NCI-H1417 (cell line): ENCODE results near the gene NEDD4.
"Not testable (repeated sequence)": the region's sequence is repeated elsewhere in the genome, so short reads cannot be mapped to it uniquely, and the experiment has no call there.

Experiments used
- DNase-seq, 3 experiments: peaks; one replicate each; lab custom pipeline; 2025; lab: John Stamatoyannopoulos, UW

Gene NEDD4

DNA sequence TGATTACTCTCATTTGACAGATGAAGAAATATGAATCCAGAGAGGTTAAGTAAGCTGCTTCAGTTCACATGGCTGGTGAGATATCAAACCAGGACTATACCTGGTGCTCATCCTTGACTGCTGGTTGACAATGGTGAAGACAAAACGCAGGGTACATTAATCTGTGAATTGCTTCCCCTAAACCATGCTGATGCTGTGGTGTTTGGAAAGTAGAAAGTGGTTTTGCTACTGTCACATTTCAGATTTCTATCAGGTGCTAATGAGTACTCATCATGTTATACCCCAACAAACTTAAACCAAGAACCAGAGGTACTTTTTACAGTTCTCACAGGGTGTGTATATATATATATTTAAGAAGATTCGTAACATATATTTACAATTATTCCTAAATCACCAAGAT lies 165.5 kb downstream of the NEDD4 start:
- no peak for DNase-seq

DNA sequence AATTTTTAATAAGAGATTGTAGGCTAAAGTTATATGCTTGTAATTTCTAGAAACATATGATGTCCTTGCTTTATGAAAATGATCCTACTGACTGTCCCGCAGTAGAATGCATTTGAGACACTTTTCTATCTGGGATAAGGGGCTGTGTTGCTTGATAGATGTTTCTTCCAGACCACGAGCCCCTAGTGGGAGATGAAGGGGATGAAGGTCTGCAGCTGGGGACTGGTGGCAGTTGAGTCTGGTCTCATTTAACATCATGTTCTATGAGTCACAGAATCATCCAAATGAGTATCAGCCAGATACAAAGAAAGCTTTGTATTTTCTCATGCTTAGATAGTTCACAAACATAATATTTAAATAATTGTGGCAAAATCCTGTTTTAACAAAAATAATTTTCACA lies 166.2 kb downstream of the NEDD4 start:
- DNase-seq, result no peak

DNA sequence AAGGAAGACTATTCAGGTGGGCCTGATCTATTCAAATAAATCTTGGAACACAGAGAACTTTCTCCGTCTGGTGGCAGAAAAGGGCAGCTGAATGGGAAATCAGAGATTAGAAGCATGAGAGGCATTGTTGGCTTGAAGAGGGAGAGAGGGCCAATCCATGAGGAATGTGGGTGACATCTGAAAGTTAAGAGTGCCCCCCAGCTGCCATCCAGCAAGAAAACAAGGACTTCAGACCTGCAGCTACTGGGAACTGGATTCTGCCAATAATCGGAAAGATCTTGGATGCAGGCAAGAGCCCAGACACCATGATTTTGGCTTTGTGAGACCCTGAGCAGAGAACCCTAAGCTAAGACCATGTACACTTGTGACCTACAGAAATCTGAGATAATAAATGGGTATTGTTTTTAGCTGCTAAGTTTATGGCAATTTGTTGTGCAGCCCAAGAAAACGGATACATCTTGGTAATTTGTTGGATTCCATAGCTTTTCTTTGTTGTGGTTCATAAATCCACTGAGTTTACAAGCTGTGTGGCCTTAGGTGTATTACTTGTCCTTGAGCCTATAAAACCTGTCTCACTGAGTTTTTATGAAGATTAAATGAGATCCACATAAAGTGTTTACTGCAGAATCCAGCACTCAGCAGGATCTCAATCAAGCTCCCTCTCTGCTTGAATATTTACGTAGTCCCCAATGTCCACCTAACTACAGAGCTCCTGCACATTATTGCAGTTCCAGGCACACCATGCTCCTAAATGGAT lies 168.4 kb downstream of the NEDD4 start:
- DNase-seq, result peak in 1 of 3 experiments; percentile 58

DNA sequence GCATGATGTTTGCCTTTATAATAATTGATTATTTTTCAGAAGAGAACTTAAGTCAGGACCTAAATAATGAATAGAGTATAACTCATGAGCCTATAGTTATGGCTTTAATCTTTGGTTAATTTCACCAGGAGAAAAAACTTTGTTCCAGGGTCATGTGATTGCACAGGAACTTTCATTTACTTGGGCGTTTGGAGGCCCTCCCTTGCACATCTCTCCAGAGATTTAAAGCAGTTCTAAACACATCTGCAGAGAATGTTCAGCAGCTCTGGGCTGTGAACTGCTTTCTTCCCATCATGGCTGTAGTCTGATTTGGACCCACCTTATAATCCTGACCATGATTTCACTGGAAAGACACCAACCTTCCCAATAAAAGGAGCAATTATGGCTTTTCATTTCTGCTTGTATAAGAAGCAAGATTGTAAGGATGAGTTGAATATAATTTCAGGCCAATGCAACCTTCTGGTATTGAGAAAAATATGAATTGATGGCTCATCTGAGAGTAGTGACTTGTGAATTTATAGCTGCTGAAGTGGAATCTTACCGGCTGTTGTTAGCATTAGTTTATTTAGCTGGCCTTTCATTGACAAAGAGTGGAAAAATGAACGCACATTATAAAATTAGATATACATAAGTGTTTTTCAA lies 169.6 kb downstream of the NEDD4 start:
- DNase-seq, result no peak

DNA sequence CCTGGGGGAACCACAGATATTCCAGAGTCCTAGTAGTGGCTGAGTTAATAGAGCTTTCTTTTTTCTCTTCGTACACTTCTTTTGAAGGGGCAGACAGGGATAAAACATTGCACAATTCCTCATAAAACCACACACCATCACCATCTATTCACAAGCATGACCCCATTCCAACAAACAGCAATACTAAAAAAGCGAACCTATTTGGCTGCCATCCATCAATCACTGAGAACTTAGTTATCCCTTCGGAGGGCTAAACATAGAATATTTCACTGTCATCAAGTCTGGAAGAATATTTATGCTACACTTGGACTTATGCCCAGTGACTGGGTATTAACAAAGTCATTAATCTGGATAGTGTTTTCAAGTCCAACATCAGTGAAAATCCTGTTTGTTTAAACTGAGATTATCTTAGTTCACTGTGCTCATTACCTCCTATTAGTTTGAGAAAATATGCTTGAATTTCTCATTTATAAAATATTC lies 170.2 kb downstream of the NEDD4 start:
- DNase-seq, result peak in 2 of 3 experiments; percentile 2 to 66

DNA sequence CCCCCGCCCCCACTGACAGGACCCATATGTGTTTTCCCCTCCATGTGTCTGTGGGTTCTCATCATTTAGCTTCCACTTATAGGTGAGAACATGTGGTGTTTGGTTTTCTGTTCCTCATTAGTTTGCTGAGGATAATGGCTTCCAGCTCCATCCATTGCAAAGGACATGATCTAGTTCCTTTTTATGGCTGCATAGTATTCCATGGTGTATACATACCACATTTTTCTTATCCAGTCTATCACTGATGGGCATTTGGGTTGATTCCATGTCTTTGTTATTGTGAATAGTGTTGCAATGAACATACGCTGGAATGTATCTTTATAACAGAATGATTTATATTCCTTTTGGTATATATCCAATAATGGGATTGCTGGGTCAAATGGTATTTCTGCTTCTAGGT lies 171.7 kb downstream of the NEDD4 start:
- not testable (repeated sequence) for DNase-seq

DNA sequence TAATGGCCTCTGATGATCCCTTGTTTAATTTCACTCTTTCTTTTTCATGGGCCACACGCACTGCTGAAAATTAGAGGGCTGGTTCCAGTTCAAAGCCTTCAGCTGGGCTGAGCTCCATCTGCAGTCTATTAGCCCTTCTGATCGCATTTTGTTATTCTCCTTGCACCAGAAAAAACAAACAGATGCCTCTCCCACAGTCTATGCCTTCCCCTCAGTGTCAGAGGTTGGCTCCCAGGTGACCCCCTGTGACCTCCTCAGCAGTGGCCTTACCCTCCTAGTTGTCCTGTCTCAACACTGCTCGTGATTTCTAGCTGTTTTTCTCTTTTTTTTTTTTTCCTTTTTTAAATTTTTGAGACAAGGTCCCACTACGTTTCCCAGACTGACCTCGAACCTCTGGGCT lies 173.4 kb downstream of the NEDD4 start:
- DNase-seq, result no peak

DNA sequence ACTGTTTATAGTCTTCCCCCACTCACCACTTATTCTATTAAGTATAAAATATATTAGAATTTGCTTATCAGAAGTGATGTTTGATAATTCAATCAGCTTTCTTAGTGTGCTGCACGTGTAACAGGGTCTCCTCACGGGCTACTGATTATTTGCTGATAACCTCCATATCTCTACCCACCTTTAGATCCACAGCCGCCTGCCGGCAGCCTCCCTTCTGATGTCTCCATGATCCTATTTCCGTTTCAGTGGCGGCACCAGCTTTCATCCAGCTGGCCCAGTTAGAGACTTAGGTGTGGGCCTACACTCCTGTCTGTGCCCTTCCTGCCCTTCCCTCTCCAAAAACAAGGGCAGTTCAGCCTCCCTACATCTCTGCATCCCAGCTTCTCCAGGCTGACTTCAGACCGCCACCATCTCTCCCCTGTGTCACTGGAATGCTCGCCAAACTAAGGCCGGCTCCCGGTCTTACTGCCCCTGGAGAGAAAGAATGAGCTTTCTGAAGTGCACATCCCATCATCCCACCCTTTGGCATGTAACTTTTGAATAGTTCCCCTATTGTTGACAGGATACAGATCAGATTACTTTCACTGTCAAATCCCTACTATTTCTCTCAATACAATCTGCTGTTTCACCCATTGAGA lies 173.9 kb downstream of the NEDD4 start:
- DNase-seq, result no peak

DNA sequence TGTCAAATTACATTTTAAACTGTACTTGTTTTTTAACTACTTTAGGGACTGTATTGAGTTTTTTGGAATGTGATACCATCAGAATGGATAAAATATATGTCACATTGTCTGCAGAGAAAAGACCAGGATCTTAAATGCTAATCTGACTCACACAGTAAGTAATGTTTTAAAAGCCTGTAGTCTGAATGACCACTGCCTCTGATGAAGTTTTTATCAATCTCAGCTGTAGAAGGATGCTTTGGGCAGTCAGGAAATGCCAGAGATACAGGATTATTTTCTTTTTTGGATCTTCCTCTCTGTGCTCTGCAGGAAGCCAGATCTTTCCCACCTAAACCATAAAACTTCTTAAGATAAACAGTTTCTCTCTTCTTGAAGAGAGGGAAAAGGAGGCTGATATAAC lies 177.4 kb downstream of the NEDD4 start:
- DNase-seq, result no peak

DNA sequence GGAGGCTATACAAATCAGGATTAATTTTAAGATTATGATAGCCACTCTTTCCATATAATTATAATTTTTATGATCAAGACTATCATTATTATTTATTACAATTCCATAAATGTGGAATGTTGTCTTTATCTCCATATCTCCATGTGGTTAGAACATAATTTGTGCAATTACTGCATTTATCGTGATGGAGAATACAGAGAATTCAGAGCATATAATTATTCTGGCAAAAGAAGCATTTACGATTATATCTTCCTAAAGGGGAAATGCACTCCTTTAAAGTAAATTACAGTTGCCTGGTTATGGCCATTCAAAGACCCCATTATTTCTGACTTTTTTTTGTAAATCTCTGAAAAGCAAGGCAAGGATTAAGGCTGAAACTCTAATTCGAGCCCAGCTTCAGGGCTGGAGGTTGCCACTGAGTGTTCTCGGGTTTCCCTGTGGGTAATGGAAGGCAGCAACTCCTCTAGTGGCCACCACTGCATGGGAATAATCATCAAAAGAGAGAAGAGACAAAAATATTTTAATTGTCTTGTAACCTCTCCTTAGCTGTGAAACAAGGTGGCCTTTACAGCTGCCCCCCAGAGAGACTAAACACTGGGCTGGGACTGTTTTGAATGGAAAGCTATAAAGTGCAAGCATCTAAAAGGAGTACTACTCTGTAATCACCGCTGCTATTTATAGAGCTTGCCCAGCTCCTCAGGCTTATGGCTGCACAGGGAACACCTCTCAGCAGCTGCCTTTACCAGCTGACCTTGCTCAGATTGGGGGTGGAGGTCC lies 190.6 kb downstream of the NEDD4 start:
- peak; percentile 21 to 95 (median 83) for DNase-seq

DNA sequence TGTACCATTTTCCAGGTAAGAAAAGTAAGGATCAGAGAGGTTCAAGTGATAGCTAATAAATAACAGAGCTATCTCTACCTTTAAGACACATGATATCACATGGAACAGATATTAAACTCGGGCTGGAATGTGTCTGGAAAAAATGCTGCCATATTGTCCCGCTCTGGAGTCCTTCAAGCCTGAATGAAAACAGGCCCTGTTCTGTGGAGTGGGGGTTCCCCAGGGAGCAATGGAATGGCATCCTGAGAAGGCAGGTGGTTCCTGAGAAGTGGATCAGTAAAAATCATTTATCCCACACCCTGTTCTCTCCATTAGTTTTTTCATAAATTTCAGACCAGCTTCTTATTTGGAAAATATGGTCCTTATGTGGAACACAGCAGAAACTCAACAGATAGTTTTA lies 193.2 kb downstream of the NEDD4 start:
- DNase-seq, result peak in 1 of 3 experiments; percentile 55

DNA sequence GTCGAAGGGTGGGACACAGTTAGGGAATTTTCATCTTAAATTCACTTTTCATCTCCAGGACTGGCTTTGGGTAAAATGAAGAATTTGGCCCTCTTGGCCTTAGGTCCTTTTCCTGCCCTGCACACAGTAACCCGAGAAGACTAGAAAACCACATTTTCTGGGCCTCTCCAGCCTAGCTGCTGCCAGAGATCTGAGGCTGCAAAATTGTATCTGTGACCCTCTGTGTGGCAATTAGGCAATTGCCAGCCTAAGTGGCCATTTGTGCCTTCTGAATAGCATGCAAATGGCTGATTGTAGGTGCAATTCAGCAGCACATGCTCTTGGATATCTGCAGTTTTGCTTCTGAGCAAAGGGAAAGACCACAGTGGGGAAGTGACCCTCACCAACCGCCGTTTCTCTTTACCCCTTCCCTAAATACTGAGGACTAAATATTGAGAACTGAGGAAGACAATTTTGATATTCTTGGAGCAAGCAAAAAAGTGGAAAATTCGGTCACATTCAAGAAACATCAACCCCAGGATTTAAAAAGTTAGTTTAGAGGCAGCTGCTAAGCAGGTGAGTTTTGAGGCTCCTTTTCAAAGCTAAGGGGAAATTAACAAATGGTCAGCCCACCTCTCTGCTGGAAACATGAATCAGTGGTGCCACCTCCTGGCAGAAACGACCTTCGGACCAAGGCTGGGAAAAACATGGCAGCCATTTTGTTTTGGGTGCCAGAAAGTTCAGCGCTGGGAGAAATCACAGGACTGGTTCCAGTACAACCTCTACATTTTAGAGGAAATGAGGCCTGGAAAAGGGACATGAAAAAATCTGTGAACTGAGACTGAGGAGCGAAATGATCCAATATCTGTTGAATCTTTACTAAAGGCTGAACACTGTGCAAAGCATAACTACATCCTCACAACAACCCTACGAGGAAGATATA lies 193.9 kb downstream of the NEDD4 start:
- DNase-seq, result peak; percentile 51 to 80 (median 63)

DNA sequence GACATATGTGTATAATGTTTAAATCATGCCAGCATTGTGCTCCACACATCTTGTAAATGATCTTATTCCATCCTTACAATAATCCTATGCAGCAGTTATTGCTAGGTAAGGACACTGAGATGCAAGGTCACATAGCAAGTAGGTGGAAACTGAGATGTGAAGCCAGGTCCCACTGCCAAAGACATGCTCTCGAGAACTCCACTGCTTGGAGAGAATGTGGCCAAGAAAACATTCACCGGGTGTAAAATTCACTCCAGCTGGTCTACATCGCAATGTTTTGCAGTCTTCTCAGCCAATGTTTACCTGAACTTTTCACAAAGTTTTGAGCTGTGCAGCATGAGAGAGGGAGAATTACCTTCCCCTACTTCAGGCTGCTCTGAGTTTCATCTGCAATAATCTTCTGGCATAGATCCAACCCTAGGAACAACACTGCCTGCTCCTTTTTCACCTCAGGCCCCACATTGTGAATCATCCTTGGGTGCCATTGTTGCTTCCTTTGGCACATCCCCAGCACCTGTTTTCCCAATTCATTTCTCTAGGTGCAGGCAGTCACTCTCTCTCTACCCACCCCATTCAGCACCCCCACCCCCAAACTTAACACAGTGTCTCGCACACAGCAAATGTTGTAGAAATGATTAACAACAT lies 197.0 kb downstream of the NEDD4 start:
- DNase-seq, result peak in 1 of 3 experiments; percentile 12

DNA sequence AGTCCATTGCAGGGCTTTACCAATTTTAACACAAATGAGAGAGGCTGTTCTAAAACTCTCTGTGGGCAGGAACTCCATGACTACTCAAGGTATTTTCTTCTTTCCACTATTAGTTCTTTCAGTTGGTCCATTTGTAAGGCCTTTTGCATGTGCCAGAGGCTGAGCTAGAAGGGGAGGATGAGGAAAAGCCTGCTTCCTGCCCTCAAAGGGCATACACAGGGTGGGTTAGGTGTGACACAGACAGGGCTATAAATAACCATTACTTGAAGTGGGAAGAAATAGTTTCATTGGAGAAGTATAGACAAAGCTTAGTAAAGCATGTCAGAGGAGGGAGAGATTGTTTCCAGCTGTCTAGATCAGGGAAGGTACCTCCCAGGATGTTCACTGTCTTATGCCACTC lies 198.4 kb downstream of the NEDD4 start:
- DNase-seq, result no peak

DNA sequence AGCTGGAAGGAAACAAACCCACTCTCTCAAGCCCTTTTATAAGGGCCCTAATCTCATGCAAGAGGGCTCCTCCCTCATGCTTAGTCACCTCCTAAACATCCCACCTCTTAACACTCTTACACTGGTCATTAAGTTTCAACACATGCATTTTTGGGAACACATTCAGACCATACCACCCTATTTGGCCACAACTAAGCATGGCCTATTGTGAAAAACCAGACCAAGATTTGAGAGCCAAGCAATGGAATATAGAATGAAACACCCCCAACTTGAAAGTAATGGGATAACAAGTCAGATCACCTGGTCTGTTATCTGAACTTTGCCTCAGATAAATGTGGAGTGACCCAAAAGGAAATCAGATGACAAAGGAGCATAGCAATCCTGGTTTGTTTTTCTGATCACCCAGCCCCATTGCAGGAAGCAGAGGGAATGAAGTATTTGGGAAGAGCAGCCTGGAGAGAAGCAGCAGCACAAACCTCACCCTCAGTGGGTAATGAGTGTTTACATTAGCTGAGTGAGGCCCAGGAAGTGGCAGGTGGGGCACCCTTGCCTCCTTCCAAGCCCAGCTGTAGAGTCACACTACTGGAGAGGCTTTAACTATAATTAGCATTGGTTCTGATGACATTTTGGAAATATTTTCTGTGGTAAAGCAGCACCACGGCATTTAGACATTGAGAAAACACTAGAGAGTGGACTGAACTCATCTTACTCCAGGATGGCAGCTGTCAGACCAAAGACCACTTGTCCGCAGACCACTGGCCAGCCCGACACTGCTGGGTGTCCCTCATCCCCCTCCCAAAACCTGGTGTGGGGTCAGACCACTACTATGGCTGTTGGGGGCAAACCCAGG lies 201.6 kb downstream of the NEDD4 start:
- peak; percentile 39 to 86 (median 77) for DNase-seq

DNA sequence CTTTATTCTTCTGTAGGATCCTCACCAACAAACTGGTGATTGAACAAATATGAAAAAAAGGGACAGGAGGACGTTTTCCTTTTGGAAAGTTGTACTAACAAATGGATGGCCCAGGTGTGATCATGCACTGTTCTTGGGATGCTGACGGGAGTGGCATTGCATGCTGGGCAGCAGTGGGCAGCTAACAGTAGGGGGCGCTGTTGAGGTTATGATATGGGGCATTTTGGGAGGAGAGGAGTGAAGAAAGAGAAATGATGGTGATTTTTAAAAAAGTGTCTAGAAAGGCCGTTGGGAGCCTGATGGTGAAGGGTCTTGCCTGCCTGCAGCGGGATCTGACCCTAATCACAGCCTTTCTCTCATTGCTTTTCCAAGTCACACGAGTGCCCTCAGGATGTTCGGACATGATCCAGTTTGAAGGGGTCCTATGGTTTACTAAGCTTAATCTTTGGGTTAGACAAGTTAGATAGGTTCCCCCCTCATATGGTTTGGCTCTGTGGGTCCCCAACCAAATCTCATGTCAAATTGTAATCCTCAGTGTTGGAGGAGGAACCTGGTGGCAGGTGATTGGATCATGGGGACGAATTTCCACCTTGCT lies 204.2 kb downstream of the NEDD4 start:
- DNase-seq, result no peak

DNA sequence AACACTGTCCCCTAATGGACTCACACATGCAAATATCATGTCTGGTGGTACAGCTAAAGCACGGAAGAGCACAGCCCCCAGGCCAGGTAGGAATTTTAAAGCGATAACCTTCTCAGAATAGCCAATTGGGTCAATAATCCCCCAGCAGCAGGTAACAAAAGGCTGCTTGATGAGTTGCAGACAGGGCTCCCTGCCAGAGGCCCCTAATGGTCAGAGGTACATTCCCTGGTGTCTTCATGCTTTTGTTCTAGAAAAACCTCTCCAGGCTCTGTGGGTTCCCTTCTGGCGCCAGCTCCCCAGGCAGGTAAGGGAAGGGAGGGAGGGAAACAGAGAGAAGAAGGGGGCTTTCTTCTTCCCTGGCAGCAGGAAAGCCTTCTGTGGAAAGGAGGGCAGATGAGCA lies 207.1 kb downstream of the NEDD4 start:
- no peak for DNase-seq

DNA sequence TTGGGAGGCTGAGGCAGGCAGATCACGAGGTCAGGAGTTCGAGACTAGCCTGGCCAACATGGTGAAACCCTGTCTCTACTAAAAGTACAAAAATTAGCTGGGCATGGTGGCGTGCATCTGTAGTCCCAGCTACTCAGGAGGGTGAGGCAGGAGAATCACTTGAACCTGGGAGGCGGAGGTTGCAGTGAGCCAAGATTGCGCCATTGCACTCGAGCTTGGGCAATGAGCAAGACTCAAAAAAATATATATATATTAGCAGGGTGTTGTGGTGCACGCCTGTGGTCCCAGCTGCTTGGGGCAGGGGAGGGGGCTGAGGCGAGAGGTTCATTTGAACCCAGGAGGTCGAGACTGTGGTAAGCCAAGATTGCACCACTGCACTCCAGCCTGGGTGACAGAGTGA lies 207.8 kb downstream of the NEDD4 start:
- DNase-seq, result not testable (repeated sequence)

DNA sequence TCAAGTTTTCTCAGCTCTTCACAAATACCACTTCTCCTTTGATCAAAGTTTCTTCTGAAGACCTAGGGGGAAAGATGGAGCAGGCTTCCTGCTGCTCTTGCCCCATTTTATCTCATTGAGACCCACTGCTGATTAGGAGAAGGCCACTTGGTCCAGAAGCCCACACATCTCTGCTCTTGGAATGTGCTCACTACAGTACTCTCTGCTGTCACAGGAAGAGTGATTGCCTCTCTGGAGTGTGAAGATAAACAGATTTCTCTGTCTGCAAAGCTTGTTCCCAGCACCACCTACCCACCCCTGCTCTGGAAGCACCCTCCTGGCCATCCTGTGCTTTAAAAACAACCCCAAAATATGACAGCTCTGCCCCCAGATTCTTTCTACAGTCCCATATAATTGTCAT lies 209.1 kb downstream of the NEDD4 start:
- DNase-seq, result peak in 1 of 3 experiments; percentile 15
